DOHH2 (cell line): Measurements from ENCODE around the gene GALNT9.

Source experiments
- H3F3A ChIP-seq: fragments of 200-600 bp; sonication (generic), shearing (Covaris generic); 2 replicates; pipeline ENCODE4 v1.6.0; 2016; ENCODE audit warnings: antibody characterized with exemption, mild to moderate bottlenecking; ENCODE audit not compliant: control insufficient read depth, insufficient read depth
- H3K27ac ChIP-seq: fragments of 200-600 bp; sonication (generic); 2 replicates; pipeline ENCODE4 v1.5.1; 2014; ENCODE audit warnings: low read depth, mild to moderate bottlenecking, low read length, moderate library complexity
- H3K27me3 ChIP-seq: fragments of 200-600 bp; sonication (generic); 2 replicates; pipeline ENCODE4 v1.6.1; 2014; ENCODE audit warnings: mild to moderate bottlenecking, low read length, mixed read lengths; ENCODE audit not compliant: control insufficient read depth
- H3K36me3 ChIP-seq: fragments of 200-600 bp; sonication (generic); 2 replicates; pipeline ENCODE4 v1.6.1; 2014; ENCODE audit warnings: mild to moderate bottlenecking, low read length, moderate library complexity, mixed read lengths; ENCODE audit not compliant: control insufficient read depth
- H3K4me1 ChIP-seq: fragments of 200-600 bp; sonication (generic); 2 replicates; pipeline ENCODE4 v1.6.1; 2014; ENCODE audit warnings: mild to moderate bottlenecking, low read length, mixed read lengths; ENCODE audit not compliant: control insufficient read depth
- H3K4me2 ChIP-seq: fragments of 200-600 bp; sonication (generic); 2 replicates; pipeline ENCODE4 v1.6.0; 2014; ENCODE audit warnings: mild to moderate bottlenecking, low read length, moderate library complexity
- H3K4me3 ChIP-seq: fragments of 200-600 bp; sonication (generic); 2 replicates; pipeline ENCODE4 v1.5.1; 2014; ENCODE audit warnings: mild to moderate bottlenecking, low read length, mixed read lengths
- H3K79me2 ChIP-seq: fragments of 200-600 bp; sonication (generic); 2 replicates; pipeline ENCODE4 v1.6.1; 2014; ENCODE audit warnings: mild to moderate bottlenecking, low read length, mixed read lengths; ENCODE audit not compliant: control insufficient read depth
- H3K9me2 ChIP-seq: fragments of 200-600 bp; sonication (generic); replicated peaks from 2 replicates; pipeline ENCODE4 v1.6.1; 2014; ENCODE audit warnings: mild to moderate bottlenecking, low read length, mixed read lengths; ENCODE audit not compliant: control insufficient read depth
- H3K9me3 ChIP-seq: fragments of 200-600 bp; sonication (generic); 2 replicates; pipeline ENCODE4 v1.6.1; 2014; ENCODE audit warnings: antibody characterized with exemption, low read length, mixed read lengths; ENCODE audit not compliant: control insufficient read depth, insufficient read depth
- H4K20me1 ChIP-seq: fragments of 200-600 bp; sonication (generic); 2 replicates; pipeline ENCODE4 v1.6.0; 2014; ENCODE audit warnings: low read depth, mild to moderate bottlenecking, antibody characterized with exemption, low read length, moderate library complexity; ENCODE audit not compliant: control insufficient read depth, insufficient read depth
- CTCF ChIP-seq: fragments of 200-600 bp; sonication (generic); IDR thresholded peaks from one replicate; pipeline ENCODE4 v1.5.1; 2014; ENCODE audit warnings: antibody characterized with exemption, mild to moderate bottlenecking, low read depth, low read length; ENCODE audit not compliant: poor library complexity, severe bottlenecking
- EZH2phosphoT487 ChIP-seq: fragments of 200-600 bp; sonication (generic); IDR thresholded peaks from 2 replicates; pipeline ENCODE4 v1.6.1; 2017; ENCODE audit warnings: borderline replicate concordance, mild to moderate bottlenecking, antibody characterized with exemption, low read length, moderate library complexity, mixed read lengths

The GALNT9 gene

GRCh38 chr12:132282950-132283771 lies 46.2 kb downstream of the GALNT9 start:
- TF ChIP-seq CTCF (no peak), EZH2phosphoT487 (no peak)
- Histone ChIP-seq H3K79me2 (no peaks in the 10 kb centered on the region), H3K27ac (no peak overlapping the region), H3K9me3 (no peaks in the 10 kb centered on the region), H3K4me3 (no peak overlapping the region), H3K4me1 (no peaks in the 10 kb centered on the region), H3K36me3 (no peaks in the 10 kb centered on the region), H4K20me1 (no peaks in the 10 kb centered on the region), H3K4me2 (no peak overlapping the region), H3K9me2 (no peaks in the 10 kb centered on the region), H3F3A (no peaks in the 10 kb centered on the region), H3K27me3 (no peaks in the 10 kb centered on the region)

GRCh38 chr12:132282031-132282949 lies 47.1 kb downstream of the GALNT9 start:
- no peaks in the 10 kb centered on the region for H3K79me2 ChIP-seq
- H4K20me1 ChIP-seq: no peaks in the 10 kb centered on the region
- H3K9me2 ChIP-seq: no peaks in the 10 kb centered on the region
- H3K9me3 ChIP-seq: no peaks in the 10 kb centered on the region
- H3K36me3 ChIP-seq: no peaks in the 10 kb centered on the region
- no peaks in the 10 kb centered on the region for H3K27me3 ChIP-seq
- no peaks in the 10 kb centered on the region for H3F3A ChIP-seq
- H3K27ac ChIP-seq: no peak overlapping the region
- H3K4me1 ChIP-seq: no peaks in the 10 kb centered on the region
- no peak for TF ChIP-seq EZH2phosphoT487
- no peak for TF ChIP-seq CTCF
- no peak overlapping the region for H3K4me2 ChIP-seq
- no peak overlapping the region for H3K4me3 ChIP-seq

- Histone ChIP-seq H3K9me3 (no peaks in the 10 kb centered on the region), H3K4me3 (no peak overlapping the region), H4K20me1 (no peaks in the 10 kb centered on the region), H3K4me2 (no peak overlapping the region), H3K4me1 (no peaks in the 10 kb centered on the region), H3K9me2 (no peaks in the 10 kb centered on the region), H3K27me3 (no peaks in the 10 kb centered on the region), H3K79me2 (no peaks in the 10 kb centered on the region), H3K27ac (no peak overlapping the region), H3F3A (no peaks in the 10 kb centered on the region), H3K36me3 (no peaks in the 10 kb centered on the region)
- TF ChIP-seq CTCF (no peak), EZH2phosphoT487 (no peak)
Observed at GRCh38 chr12:132281038-132281437, 48.4 kb downstream of the GALNT9 start.
